ENCODE data around the gene GPI.

GRCh38 chr19:34399886-34400285 is 34.9 kb downstream of the GPI start:
- no peak for TF ChIP-seq CTCF (IDR thresholded peaks at IDR 0.05)
- TF ChIP-seq POLR2AphosphoS5 (IDR thresholded peaks at IDR 0.05) = no peak

Data from upper lobe of left lung (tissue), 4 donors.